Gastroesophageal sphincter (tissue), 3 donors: ENCODE results near the gene RANBP9.

Source experiments
- POLR2A ChIP-seq, 2 donors: fragments of 450-650 bp; IDR thresholded peaks; one replicate each; pipeline ENCODE4 v1.6.1; 2017; ENCODE audit warnings: antibody characterized with exemption in 2 of 2, mild to moderate bottlenecking in 2 of 2, moderate library complexity in 1 of 2
- POLR2AphosphoS5 ChIP-seq: sonication (generic); formaldehyde crosslinking; IDR thresholded peaks from one replicate; pipeline ENCODE4 v1.6.1; 2017; ENCODE audit warnings: antibody characterized with exemption
- TF ChIP-seq, protein P1 (sequence below), 4 experiments: fragments of 200-600 bp in 2 of 4; fragments of 450-650 bp in 2 of 4; sonication (generic) in 1 of 4; IDR thresholded peaks; one replicate each; pipeline ENCODE4 v1.5.1; 2017 to 2019; ENCODE audit warnings: antibody characterized with exemption in 4 of 4, mild to moderate bottlenecking in 2 of 4, moderate library complexity in 2 of 4

DNA sequence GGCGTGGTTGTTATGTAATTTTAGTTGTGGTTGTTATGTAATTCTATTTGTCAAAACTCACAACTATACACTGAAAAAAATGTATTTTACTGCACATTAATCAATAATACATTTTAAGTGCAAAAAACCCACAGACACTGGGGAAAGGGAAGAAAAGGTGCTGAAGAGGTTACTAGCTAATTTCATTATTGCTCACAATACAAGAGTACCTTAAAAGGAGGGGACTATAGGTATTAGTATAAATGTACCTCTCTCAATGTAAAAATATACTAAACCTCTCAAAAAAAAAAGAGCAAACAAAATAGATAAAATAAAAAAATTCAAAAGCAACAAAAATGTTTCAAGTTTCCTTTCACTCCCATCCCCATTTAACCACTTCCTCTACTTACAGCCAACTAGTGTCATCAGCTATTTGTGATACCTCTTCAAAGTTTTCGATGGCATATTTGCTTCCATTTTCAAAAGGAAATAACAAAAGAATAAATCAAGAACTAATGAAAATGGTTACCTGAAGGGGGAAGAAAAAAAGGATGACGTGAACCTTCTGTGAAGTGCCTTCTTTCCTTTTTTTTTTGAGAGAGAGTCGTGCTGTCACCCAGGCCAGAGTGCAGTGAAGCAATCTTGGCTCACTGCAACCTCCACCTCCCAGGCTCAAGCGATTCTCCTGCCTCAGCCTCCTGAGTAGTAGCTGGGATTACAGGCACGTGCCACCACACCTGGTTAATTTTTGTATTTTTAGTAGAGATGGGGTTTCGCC is 30.2 kb downstream of the RANBP9 start:
- no peak for TF ChIP-seq POLR2A (IDR thresholded peaks at IDR 0.05)
- TF ChIP-seq, protein P1, sequence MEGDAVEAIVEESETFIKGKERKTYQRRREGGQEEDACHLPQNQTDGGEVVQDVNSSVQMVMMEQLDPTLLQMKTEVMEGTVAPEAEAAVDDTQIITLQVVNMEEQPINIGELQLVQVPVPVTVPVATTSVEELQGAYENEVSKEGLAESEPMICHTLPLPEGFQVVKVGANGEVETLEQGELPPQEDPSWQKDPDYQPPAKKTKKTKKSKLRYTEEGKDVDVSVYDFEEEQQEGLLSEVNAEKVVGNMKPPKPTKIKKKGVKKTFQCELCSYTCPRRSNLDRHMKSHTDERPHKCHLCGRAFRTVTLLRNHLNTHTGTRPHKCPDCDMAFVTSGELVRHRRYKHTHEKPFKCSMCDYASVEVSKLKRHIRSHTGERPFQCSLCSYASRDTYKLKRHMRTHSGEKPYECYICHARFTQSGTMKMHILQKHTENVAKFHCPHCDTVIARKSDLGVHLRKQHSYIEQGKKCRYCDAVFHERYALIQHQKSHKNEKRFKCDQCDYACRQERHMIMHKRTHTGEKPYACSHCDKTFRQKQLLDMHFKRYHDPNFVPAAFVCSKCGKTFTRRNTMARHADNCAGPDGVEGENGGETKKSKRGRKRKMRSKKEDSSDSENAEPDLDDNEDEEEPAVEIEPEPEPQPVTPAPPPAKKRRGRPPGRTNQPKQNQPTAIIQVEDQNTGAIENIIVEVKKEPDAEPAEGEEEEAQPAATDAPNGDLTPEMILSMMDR (IDR thresholded peaks at IDR 0.05): no peak
- TF ChIP-seq POLR2AphosphoS5: no peak
